B cell (primary cell): ENCODE results near the gene CDH16.

Experiments
- EZH2 ChIP-seq: IDR thresholded peaks from 2 replicates; pipeline ENCODE4 v1.6.1; 2012; ENCODE audit warnings: borderline replicate concordance, low read depth, mild to moderate bottlenecking, moderate library complexity, low read length; ENCODE audit not compliant: insufficient read depth, poor library complexity, severe bottlenecking
- TF ChIP-seq, protein P1 (sequence below): fragments of 200-600 bp; IDR thresholded peaks from one replicate; pipeline ENCODE4 v1.8.0; 2022; ENCODE audit warnings: antibody characterized with exemption, mild to moderate bottlenecking

DNA sequence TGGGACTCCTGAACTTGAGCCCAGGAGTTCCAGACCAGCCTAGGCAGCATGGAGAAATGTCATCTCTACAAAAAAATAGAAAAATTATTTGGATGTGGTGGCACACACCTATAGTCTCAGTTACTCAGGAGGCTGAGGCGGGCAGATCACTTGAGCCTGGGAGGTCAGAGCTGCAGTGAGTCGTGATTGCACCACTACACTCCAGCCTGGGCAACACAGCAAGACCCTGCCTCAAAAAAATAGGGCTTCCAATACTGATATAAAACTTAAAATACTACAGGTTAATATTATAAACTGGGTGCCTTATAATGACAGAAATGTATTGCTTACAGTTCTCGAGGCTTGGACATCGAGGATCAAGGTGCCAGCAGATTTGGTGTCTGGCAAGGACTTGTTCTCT is 27.3 kb upstream of the CDH16 start:
- TF ChIP-seq EZH2, result no peak
- TF ChIP-seq, protein P1, sequence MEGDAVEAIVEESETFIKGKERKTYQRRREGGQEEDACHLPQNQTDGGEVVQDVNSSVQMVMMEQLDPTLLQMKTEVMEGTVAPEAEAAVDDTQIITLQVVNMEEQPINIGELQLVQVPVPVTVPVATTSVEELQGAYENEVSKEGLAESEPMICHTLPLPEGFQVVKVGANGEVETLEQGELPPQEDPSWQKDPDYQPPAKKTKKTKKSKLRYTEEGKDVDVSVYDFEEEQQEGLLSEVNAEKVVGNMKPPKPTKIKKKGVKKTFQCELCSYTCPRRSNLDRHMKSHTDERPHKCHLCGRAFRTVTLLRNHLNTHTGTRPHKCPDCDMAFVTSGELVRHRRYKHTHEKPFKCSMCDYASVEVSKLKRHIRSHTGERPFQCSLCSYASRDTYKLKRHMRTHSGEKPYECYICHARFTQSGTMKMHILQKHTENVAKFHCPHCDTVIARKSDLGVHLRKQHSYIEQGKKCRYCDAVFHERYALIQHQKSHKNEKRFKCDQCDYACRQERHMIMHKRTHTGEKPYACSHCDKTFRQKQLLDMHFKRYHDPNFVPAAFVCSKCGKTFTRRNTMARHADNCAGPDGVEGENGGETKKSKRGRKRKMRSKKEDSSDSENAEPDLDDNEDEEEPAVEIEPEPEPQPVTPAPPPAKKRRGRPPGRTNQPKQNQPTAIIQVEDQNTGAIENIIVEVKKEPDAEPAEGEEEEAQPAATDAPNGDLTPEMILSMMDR, result no peak
